GM10847 (cell line): ENCODE data around the gene HNRNPD.

Experiments
- POLR2A ChIP-seq: IDR thresholded peaks from 2 replicates; pipeline ENCODE4 v1.6.1; 2011; ENCODE audit not compliant: insufficient read length; ENCODE audit errors: extremely low read depth

HNRNPD gene

DNA sequence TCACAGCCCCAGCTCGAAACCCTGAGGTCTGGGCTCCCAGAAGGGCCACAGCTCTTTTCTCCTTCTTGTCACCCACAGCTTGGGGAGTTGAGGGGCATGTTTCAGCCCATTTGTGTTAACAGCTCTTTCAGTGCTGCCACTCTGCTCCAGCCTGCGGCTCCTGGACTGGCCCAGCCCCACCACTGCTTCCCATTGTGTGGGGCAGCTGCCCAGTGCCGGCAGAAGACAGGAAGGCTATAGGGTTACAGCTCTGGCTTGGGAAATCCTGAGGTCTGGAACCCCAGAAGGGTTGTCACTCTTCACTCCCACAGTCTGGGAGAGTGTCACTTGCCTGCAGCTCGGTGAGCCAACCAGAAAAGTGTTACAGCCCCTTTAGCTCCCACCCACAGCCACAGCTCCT lies 7.0 kb upstream of the HNRNPD start:
- TF ChIP-seq POLR2A: no peak

DNA sequence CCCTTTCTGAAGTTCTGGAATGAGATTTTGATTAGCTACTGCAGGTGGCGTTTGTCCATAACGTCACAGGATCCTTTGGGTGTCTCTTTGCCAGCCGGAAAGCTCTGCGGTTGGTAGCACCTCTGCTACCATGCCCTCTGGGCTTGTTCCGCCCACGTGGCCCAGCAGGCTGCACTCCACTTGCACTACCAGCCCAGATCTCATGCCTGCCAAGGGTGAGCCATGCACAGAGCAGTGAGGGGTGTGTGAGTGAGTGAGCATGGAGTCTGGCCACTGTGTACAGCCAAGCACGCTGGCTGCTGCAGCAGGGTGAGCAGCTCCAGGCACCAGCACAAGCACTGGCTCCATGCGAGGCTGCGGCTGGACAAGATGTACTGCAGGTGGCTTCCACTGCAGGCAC lies 6.6 kb upstream of the HNRNPD start:
- no peak for TF ChIP-seq POLR2A

DNA sequence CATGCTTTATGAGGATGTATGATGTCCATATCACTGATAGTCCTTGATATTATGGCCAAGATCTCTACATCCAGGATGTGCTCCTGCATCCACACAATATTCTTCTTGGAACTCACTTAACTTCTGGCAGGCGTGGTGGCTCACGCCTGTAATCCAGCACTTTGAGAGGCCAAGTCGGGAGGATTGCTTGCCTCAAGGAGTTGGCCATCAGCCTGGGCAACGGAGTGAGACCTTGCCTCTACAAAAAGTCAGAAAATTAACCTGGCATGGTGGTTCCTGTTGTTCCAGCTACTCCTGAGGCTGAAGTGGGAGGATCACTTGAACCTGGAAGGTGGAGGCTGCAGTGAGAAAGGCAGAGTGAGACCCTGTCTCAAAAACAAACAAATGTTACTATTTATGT lies 2.3 kb upstream of the HNRNPD start:
- TF ChIP-seq POLR2A: no peak

DNA sequence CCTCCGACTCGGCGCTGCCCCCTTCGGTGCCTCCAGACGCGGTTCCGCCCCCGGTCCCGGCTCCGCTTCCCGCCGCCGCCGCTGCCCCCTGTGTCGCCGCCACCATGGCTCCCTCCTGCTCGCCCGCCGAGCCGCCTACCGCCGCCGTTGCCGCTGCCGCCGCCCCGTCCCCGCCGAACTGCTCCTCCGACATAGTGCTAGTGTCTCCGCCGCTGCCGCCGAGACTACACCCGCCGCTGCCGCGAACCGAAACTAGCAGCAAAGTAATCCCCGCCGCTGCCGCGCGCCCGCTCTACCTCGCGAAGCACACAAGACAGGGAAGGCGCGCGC lies 340 bp downstream of the HNRNPD start:
- TF ChIP-seq POLR2A: no peak

DNA sequence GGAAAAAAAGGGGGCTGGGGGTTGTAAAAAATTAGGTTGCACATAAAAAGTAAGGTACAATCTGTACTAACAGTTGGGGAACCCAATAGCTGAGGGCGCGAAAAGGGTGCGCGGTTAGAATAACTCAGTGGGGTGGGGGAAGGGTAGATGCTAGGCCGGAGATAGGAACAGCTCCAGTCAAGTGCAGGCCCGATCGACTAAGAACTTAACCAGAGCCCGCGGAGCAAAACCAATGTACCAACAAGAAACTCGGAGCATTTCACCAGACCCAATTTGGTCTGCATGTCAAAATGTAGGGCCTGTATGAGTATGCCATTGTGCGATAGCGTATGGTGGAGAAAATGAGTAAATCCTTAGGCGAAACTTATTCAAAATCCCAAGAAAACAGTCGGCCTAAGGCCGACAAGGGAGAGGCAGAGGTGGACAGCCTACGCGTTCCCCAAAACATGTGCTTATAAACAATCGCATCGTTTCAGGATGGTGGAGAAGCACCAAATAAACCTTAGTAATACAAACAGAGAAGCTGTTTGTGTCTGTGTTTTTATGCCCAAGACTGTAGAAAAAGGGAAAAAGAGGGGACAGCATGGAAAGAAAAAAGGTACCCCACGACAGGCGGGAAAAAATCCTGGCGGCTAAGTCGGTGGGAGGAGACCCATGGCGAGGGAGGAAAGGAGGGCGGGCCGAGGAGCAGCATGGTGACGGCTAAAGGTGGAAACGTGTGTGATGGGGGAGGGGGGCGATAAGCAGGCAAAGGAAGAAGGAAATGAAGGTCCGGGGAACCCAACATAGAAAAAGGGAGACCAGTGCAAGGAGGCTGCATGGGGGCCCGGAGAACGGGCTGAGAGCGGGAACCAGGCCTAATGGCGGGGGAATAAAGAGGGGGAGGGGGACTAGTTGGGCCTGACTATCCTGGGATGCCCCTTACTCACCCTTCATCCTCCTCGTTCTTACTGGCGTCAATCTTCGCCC lies 990 bp downstream of the HNRNPD start:
- no peak for TF ChIP-seq POLR2A

DNA sequence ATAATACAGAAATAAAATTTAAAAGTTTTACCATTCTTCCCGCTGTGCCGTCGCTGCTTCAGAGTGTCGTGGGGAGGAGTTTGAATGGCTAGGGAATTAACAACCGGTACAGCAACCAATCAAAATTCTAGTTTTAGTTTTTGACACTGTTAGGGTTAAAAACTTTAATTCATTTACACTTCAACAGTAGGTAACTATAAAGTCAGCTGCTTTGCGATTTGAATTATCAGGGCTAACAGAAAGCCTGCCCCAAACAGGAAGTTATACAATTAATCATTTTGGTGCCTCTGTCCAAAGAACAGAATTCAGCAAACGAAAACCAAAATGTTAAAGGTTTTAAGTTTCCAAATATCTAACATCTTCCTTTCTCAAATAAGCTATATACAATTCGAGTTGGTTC lies 2.3 kb downstream of the HNRNPD start:
- TF ChIP-seq POLR2A: no peak

DNA sequence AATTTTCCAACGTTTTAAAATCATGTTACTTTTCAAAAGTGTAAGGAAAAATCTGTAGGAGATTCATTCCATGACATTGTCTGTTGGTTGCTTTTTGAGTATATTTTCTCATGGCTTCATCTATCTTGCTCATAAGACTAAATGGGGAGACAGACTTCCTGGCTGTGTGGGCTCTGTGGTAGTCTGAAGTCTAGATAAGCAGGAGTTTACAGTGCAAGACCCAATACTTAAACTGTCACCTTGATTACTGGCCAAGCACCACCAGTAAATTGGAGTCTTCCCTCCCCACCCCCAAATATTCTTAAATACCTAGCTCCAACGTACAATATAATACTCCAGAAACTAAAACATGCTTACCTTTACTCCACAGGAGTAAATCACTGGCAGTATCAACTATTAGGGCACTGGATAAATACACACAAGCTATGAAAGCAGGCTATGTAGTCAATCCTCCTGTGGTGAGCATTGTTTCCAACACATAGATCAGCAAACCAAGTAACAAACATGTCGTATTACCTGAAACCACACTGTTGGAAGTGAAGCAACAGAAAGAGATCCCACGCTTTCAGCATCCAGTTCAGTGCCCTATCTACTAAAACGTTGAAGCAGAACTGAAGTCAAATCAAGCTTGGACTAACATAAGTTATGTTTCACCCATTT lies 6.2 kb downstream of the HNRNPD start:
- no peak for TF ChIP-seq POLR2A

DNA sequence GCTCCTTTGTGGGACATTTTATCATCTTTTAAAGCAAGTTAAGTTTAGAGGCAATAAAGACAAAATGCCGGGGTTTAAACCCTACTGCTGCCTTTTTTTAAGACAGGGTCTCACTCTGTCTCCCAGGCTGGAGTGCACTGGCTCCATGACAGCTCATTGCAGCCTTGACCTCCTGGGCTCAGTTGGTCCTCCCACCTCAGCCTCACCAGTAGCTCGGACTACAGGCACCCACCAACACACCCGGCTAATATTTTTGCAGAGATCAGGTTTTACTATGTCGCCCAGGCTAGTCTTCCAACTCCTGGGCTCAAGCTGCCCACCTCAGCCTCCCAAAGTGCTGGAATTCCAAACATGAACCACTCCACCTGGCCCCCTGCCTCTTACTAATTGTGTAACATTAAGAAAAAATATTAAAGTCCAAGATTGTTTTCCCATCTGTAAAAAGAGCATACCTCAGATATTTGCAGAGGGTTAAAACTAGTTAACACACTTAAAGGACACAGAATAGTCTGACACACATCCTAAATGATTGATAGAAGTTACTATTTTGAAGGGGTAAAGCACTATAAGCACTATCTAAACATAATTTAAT lies 9.8 kb downstream of the HNRNPD start:
- no peak for TF ChIP-seq POLR2A

DNA sequence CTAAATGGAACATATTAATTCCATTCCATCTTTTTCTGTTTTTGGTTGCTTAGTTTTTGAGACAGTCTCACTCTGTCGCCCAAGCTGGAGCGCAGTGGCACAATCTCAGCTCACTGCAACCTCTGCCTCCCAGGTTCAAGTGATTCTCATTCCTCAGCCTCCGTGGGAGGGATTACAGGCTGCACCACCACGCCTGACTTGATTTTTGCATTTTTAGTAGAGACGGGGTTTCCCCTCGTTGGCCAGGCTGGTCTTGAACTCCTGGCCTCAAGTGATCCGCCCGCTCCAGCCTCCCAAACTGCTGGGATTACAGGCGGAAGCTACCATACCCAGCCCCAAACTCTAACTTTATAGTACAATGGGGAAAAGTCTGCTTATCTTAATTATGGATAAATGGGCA lies 11.2 kb downstream of the HNRNPD start:
- no peak for TF ChIP-seq POLR2A

DNA sequence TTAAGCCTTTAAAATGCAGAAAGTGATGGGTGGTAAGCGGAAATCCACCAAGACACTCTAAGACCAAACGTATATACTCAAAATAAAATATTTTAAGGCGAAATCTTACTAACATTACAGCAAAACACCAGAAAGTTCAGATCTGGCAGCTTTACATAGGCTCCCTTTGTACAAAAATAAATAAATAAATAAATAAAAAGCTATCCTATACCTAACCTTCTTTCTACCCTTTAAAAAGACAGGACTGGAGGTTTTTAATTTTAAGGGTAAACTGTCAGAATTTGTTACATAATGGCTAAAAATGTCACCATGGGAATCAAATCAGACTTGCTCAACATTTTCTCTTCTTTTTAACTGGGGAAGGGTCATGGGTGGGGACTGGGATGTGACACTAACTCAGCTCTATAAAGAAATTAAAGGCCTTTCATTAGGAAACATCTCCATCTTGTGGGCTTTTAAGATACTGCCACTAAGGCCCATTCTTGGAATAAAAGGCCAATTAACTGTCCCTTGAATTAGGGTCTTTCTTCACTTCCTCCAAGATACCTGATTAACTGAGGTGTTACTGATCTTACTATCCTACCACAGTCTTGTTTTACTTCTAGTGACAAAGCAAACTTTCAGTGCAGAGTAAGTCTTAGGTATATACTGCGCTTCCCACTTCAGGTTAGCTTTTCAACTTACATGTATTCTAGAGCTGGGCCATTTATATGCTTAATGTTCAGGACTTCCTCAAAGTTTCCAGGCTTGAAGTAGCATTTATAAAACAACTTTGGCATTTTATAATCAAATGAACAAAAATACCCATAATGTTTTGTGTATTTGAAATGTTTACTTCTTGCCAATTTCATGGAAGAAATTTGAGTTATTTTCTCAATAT lies 13.3 kb downstream of the HNRNPD start:
- no peak for TF ChIP-seq POLR2A

DNA sequence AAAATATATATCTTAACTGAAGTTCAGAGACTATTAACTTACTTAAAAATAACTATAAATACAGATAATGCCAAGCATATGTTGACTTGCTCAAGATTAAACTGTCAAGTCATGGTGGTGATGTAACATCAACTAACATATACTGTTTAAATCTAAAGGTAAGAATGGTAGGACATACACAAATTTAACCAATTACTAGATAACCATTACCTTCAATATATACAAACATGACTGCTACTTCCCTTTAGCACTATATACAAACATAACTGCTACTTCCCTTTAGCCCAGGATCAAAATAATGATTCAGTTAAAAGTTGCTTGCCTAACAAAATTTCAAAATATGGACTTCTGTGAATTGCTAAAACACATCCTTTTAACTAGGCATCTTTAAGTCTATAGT lies 14.9 kb downstream of the HNRNPD start:
- TF ChIP-seq POLR2A: no peak

DNA sequence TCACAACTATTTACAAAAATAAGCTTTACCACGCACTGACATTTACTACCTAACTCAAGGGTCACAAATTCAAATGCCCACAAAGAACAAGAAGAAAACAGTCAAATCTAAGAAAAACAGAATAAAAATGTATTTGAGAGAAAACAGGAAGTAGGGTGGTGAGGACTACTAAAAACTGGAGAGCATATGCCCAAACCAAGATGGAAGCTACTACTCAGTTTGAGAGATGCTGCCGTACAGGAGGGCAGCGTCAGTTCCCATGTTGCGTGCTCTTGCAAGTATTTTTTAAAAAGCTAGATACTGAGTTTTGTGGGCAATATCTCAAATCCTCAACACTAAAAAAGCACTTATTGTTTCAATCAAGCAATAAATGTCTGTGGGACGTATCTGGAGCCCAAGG lies 16.2 kb downstream of the HNRNPD start:
- no peak for TF ChIP-seq POLR2A

DNA sequence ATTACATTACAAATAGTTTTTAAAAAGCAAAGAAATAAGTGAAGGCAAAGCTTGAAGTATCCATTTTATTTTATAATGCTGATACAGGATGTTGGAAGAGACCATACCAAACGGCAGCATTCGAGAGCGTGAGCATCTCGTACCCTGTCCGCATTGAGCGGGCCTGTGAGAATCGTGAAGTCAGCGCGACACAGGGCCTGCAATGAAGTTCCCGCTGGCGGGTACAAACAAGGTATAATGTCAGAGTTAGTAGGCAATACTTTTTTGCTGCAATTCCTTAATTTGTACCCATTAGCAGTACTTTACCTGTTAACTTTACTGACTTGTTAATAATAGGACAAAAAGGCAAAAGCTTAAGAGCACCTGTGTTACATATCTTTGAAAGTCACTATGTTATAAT lies 19.0 kb downstream of the HNRNPD start:
- no peak for TF ChIP-seq POLR2A

DNA sequence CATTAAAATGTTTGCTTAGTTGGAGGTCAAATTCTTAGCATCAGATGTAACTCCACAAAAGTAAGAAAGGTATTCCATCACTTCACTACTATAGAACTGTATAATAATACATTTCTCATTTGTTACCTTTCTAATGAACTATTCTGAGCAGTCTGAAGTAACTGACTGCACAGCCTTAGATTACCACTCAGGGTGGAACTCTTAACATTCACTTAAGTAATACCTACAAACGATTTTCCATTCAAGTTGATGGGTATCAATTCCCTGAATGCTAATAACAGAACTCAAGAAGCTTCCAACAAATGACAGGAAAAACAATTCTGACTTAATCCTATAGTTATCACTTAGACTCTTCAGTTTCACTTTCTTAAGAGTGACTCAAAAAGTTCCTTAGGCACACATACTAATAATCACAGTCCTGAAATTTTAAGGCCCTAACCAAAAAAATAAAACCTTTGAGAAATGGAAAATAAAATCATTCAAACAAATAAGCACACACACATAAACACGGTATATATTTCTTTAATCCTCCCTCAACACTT lies 20.9 kb downstream of the HNRNPD start:
- no peak for TF ChIP-seq POLR2A

DNA sequence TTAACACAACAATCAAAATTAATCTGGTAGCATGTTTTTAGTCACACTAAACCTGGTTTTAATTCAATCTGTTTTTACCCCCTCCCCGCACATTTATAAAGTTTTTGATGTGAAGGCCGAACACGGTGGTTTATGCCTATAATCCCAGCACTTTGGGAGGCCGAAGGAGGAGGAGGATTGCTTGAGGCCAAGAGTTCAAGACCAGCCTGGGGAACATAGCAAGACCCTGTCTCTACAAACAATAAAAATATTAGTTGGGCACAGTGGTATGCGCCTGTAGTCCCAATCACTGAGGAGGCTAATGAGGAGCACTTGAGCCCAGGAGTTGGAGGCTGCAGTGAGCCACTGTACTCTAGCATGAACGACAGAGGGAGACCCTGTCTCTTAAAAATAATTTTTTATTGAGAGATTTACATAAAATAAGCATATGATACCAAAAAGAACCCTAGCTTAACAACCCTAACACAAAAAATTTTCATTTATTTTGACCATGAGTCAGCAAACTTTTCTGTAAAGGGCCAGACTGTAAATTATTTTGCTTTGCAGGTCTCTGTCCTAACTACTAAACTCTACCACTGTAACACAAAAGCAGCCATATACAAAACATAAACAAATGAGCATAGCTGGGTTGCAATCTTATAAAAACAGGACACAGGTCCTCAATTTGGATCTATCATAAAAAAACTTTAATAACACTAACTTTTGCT lies 21.5 kb downstream of the HNRNPD start:
- TF ChIP-seq POLR2A: no peak

DNA sequence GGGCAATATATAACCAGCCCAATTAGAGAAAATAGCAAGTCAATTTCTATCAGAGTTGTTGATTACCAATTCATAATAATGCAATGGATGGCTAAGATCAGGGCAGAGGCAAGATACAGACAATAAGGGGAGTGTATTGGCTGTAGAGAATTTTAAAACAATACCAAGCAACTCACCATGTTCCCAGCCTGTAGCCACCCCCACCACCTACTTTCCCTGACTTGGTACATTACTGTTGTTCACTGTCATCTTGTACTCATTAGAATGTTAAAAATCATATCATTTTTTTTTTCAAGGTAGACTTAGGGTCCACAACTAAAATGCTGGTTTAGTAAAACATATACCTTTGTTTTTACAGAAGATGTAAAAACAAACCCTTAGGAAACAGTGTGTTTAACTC lies 27.7 kb downstream of the HNRNPD start:
- no peak for TF ChIP-seq POLR2A
